HG03103 (cell line): ENCODE results near the gene DOP1A.

Experiments used
- ATAC-seq: cut with Tn5 transposase; IDR thresholded peaks from one replicate; pipeline ENCODE4 v1.9.1; 2021; ENCODE audit warnings: low read depth; ENCODE audit not compliant: unreplicated experiment

DOP1A gene, protein sequence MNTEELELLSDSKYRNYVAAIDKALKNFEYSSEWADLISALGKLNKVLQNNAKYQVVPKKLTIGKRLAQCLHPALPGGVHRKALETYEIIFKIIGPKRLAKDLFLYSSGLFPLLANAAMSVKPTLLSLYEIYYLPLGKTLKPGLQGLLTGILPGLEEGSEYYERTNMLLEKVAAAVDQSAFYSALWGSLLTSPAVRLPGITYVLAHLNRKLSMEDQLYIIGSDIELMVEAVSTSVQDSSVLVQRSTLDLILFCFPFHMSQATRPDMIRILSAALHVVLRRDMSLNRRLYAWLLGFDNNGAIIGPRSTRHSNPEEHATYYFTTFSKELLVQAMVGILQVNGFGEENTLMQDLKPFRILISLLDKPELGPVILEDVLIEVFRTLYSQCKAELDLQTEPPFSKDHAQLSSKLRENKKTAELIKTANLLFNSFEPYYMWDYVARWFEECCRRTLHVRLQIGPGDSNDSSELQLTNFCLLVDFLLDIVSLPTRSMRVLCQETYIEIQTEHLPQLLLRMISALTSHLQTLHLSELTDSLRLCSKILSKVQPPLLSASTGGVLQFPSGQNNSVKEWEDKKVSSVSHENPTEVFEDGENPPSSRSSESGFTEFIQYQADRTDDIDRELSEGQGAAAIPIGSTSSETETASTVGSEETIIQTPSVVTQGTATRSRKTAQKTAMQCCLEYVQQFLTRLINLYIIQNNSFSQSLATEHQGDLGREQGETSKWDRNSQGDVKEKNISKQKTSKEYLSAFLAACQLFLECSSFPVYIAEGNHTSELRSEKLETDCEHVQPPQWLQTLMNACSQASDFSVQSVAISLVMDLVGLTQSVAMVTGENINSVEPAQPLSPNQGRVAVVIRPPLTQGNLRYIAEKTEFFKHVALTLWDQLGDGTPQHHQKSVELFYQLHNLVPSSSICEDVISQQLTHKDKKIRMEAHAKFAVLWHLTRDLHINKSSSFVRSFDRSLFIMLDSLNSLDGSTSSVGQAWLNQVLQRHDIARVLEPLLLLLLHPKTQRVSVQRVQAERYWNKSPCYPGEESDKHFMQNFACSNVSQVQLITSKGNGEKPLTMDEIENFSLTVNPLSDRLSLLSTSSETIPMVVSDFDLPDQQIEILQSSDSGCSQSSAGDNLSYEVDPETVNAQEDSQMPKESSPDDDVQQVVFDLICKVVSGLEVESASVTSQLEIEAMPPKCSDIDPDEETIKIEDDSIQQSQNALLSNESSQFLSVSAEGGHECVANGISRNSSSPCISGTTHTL (N-terminal part only)

GRCh38 chr6:83067448-83068439 lies at the start of gene DOP1A:
TSS of gene DOP1A (plus strand) at chr6:83067671. CDS start at chr6:83096978, 29,307 bp downstream.
- peak; percentile 76 for ATAC-seq

GRCh38 chr6:83019741-83020140 lies 47.7 kb upstream of the DOP1A start:
- no peak for ATAC-seq

GRCh38 chr6:83031689-83032088 lies 35.8 kb upstream of the DOP1A start:
- ATAC-seq = no peak

- no peak for ATAC-seq
Observed at GRCh38 chr6:83038246-83038645, 29.2 kb upstream of the DOP1A start.

- no peak for ATAC-seq
Observed at GRCh38 chr6:83042467-83043053, 24.9 kb upstream of the DOP1A start.

- ATAC-seq = no peak
Observed at GRCh38 chr6:83044091-83044768, 23.2 kb upstream of the DOP1A start.

GRCh38 chr6:83047065-83047754 lies 20.3 kb upstream of the DOP1A start:
- ATAC-seq = no peak

DNA sequence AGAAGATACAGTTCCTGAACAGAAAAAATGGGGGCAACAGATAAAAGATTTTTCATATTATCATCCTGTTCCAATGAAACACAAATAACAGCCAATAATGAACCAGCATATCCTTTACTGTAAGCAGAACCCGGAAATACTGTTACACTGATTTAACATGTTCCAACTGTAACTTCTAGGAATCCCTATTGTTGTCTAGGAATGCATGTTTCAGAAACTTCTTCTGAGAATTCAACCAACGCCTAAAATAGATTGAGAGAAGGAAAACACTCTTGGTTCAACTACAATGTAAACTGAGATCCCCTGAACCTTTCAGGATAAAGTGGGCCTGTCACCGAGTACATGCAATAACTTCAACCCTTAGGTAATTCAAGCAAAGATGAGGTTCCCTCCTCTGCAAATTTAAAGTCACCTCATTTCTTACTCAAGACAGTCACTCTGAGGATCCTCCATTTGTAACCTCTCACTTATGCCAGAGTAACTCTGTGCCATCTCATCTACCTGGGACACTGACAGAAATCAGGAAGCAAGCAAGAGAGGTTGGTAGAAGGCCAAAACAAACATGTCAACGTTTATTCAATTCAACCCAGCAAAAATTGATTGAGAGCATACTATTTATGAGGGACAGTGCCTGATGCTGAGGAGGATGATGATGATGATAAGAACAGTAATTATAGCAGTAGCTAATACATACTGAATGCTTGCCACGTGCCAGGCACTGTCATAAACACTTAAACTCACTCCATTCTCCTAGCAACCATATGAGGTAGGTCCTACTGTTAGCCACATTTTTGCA lies 15.9 kb upstream of the DOP1A start:
- ATAC-seq = no peak

DNA sequence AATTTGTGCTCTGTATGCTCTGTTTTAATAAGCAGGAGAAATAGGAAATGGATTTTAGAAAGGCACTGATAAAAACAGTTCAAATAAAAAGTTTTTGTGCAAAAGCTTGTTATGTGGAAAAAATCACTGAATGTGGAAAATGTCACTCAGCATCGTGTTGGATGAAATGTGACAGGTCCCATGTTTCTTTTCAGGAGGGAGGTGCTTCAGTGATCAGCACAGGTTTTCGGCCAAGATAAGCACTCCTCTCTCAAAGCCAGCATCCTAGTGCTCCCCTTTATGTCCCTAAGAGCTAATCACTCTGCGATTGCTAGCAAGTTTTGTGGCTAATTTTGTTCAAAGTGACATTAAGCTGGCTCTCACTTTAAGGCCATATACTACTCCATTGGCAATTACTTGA lies 13.8 kb upstream of the DOP1A start:
- ATAC-seq = no peak

- ATAC-seq = peak; percentile 61
Observed at GRCh38 chr6:83055366-83055964, 12.0 kb upstream of the DOP1A start.

DNA sequence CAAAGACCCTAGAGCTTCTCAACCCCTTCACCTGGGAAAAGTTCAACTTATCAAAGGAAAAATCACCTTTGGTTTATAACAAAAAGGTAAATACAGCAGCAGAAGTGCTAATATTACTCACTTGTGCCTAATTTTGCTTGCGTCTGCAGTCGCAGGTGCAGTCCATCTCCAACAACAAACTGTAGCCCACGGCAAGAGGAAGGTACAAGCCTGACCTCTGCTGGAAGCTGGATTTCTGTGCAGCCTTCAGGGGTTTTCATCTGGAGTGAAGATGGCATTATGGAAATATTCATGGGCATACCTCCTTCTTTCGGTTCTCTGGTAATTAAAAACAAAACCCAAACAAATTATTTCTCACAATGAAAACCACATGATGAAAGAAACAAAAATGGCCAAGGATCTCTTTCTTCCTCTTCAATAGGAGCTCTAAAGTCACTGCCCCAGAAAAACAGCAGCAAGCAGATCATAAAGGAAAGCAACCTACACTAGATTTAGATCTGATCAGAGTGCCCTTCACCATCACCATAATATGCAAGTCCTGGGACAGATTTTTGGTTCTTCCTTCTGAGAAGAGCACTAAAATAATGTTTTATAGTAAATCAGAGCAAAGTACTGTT lies 9.7 kb upstream of the DOP1A start:
- peak; percentile 69 for ATAC-seq

GRCh38 chr6:83061190-83061589 lies 6.3 kb upstream of the DOP1A start:
- ATAC-seq = no peak

- ATAC-seq = no peak
Observed at GRCh38 chr6:83062225-83062624, 5.2 kb upstream of the DOP1A start.

GRCh38 chr6:83065511-83066192 lies 1.8 kb upstream of the DOP1A start, which contains the start of gene UBE3D:
TSS of gene UBE3D (minus strand) at chr6:83065841. CDS start at chr6:83065718, 123 bp downstream.
- ATAC-seq = peak; percentile 49

- no peak for ATAC-seq
Observed at GRCh38 chr6:83068616-83069015, 1.1 kb downstream of the DOP1A start.

DNA sequence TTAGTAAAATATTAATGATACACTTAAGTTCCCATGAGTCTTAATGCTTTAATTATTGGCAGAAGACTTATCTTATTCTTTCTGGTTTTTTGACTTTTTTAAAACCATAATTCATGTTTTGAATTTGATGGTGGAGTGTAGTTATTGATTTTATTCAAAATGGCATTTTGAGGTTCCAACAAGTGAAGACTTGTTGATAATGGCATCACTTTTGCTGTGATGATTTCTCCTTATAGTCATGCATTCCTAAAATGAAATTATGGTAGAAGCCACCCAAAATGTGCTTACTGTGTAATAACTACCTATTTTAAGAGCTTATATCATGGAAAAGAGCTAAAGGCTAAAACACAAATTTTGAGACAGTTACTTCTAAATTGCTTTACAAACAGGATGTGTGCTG lies 2.2 kb downstream of the DOP1A start:
- no peak for ATAC-seq
